Measurements from ENCODE around the gene C1QTNF8. TPM values are rescaled to one million over a fixed set of nuclear protein-coding genes. Genes with fewer than 3 reads are reported as not detected.
A peak's percentile ranks its signal among the peaks of the same experiment; 100 is the strongest.

Gene C1QTNF8
- total and polyA plus RNA-seq, 2 of the 13 experiments (the other 11 are each of a cell fraction or from before 2014, with no cell fraction given) = 0.09 TPM; not detected in 1

- TF ChIP-seq NFE2L2 (IDR thresholded peaks at IDR 0.05; ENCODE audit: low read length) (no peak), TAF15 (IDR thresholded peaks at IDR 0.05; ENCODE audit: low read depth, low read length, poor library complexity, severe bottlenecking) (no peak), MTA1 (CRISPR knock-in tag; IDR thresholded peaks at IDR 0.05; ENCODE audit: borderline replicate concordance) (no peak), TBL1XR1 (IDR thresholded peaks at IDR 0.05; ENCODE audit: borderline replicate concordance, low read length, partially characterized antibody) (no peak), RNF2 (conservative IDR thresholded peaks at IDR 0.05; ENCODE audit: low read depth) (no peak), NBN (conservative IDR thresholded peaks at IDR 0.05) (no peak), TGIF2 (CRISPR knock-in tag; IDR thresholded peaks at IDR 0.05) (0 out of 2 replicates have a peak, but pooled peaks have one; percentile 41), PAWR (CRISPR knock-in tag; IDR thresholded peaks at IDR 0.05; ENCODE audit: borderline replicate concordance) (no peak), ZBTB21 (CRISPR knock-in tag; IDR thresholded peaks at IDR 0.05) (no peak), ZNF619 (CRISPR knock-in tag; IDR thresholded peaks at IDR 0.05) (no peak), ZNF326 (CRISPR knock-in tag; IDR thresholded peaks at IDR 0.05; ENCODE audit: borderline replicate concordance) (peak; percentile 37; the same call in 1 of the 2 replicates), SIX1 (CRISPR knock-in tag; IDR thresholded peaks at IDR 0.05; ENCODE audit: borderline replicate concordance) (no peak), NFIB (CRISPR knock-in tag; IDR thresholded peaks at IDR 0.05; ENCODE audit: borderline replicate concordance) (no peak), ZNF335 (CRISPR knock-in tag; IDR thresholded peaks at IDR 0.05) (peak; percentile 21; the same call in 1 of the 2 replicates), SNAPC5 (CRISPR knock-in tag; IDR thresholded peaks at IDR 0.05; ENCODE audit: borderline replicate concordance) (no peak), E2F2 (CRISPR knock-in tag; IDR thresholded peaks at IDR 0.05; ENCODE audit: borderline replicate concordance) (no peak), STAT6 (CRISPR knock-in tag; IDR thresholded peaks at IDR 0.05; ENCODE audit: borderline replicate concordance) (no peak), ARID2 (CRISPR knock-in tag; IDR thresholded peaks at IDR 0.05; ENCODE audit: borderline replicate concordance) (no peak), KAT2B (IDR thresholded peaks at IDR 0.05; ENCODE audit: borderline replicate concordance, low read depth, low read length) (no peak), POGK (CRISPR knock-in tag; conservative IDR thresholded peaks at IDR 0.05) (no peak), SRY (CRISPR knock-in tag; IDR thresholded peaks at IDR 0.05) (no peak; the same call in 1 of the 2 replicates), HIVEP1 (CRISPR knock-in tag; IDR thresholded peaks at IDR 0.05) (no peak), FOSL1 (CRISPR knock-in tag; IDR thresholded peaks at IDR 0.05; ENCODE audit: borderline replicate concordance) (no peak)
Observed at GRCh38 chr16:1090620-1091587, 5.1 kb downstream of the C1QTNF8 start (continued).
